ENCODE measurements around the gene TBC1D20.

DNA sequence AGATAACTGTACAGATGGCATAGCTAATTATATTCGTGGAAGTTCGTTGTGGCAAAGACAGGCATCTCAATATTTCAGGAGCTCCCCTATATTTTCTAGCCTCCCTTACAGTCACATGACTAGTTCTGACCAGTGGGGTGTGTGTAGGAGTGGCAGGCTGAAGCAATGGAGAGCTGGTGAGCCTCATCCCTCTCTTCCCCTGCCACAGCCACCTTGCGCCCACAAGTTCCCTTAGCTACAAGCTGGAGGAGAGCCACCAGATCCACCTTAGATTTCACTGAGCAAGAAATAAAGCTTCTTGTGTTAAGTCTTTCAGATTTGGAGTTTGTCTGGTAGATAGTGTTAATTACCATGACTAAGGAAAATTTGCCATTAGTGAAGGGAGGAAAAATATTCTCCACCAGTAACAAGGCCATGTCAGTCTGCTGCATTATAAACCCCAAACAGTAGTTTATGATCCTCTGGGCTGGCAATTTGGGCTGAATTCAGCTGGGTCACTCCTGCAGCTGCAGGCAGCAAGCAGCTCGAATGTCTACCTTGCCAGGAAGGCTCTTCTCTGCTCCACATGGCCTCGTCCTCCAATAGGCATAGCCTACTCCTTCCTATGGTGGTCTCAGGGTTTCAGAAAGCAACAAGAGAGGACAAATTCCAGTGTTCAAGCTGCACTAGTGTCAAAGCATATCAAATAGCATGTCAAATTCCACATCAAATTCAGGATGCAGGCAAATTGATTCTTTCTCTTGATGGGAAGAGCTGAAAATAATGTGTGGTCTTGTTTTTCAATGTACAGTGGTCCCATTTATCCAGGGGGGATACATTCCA, 61.7 kb downstream of the TBC1D20 start:
- no peak for TF ChIP-seq POLR2A (IDR thresholded peaks at IDR 0.05)
- TF ChIP-seq, protein P1, sequence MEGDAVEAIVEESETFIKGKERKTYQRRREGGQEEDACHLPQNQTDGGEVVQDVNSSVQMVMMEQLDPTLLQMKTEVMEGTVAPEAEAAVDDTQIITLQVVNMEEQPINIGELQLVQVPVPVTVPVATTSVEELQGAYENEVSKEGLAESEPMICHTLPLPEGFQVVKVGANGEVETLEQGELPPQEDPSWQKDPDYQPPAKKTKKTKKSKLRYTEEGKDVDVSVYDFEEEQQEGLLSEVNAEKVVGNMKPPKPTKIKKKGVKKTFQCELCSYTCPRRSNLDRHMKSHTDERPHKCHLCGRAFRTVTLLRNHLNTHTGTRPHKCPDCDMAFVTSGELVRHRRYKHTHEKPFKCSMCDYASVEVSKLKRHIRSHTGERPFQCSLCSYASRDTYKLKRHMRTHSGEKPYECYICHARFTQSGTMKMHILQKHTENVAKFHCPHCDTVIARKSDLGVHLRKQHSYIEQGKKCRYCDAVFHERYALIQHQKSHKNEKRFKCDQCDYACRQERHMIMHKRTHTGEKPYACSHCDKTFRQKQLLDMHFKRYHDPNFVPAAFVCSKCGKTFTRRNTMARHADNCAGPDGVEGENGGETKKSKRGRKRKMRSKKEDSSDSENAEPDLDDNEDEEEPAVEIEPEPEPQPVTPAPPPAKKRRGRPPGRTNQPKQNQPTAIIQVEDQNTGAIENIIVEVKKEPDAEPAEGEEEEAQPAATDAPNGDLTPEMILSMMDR (IDR thresholded peaks at IDR 0.05) = no peak
- TF ChIP-seq POLR2AphosphoS5 (IDR thresholded peaks at IDR 0.05) = no peak

Data from prostate gland (tissue), 2 donors.